GM19193 (cell line): ENCODE results near the gene UBXN10.

ENCODE experiments used
- POLR2A ChIP-seq: IDR thresholded peaks from 4 replicates; pipeline ENCODE4 v1.6.1; 2011; ENCODE audit not compliant: insufficient read depth, insufficient read length; ENCODE audit errors: extremely low read depth

UBXN10 gene

GRCh38 chr1:20200966-20201365 is 15.1 kb downstream of the UBXN10 start:
- no peak for TF ChIP-seq POLR2A

GRCh38 chr1:20202166-20202565 is 16.3 kb downstream of the UBXN10 start:
- no peak for TF ChIP-seq POLR2A

GRCh38 chr1:20207546-20207945 is 21.6 kb downstream of the UBXN10 start:
- no peak for TF ChIP-seq POLR2A

GRCh38 chr1:20209471-20209870 is 23.6 kb downstream of the UBXN10 start:
- no peak for TF ChIP-seq POLR2A

GRCh38 chr1:20210736-20211460 is 25.0 kb downstream of the UBXN10 start:
- no peak for TF ChIP-seq POLR2A

- no peak for TF ChIP-seq POLR2A
These were observed 25.6 kb downstream of the UBXN10 start for GRCh38 chr1:20211511-20211931.

- no peak for TF ChIP-seq POLR2A
These were observed 26.3 kb downstream of the UBXN10 start for GRCh38 chr1:20212085-20212684.

- no peak for TF ChIP-seq POLR2A
These were observed 26.9 kb downstream of the UBXN10 start for GRCh38 chr1:20212685-20213331.

GRCh38 chr1:20215716-20216115 is 29.8 kb downstream of the UBXN10 start:
- TF ChIP-seq POLR2A, result no peak

GRCh38 chr1:20216574-20216973 is 30.7 kb downstream of the UBXN10 start:
- no peak for TF ChIP-seq POLR2A

- no peak for TF ChIP-seq POLR2A
These were observed 34.1 kb downstream of the UBXN10 start for GRCh38 chr1:20220036-20220435.

- TF ChIP-seq POLR2A, result no peak
These were observed 37.2 kb downstream of the UBXN10 start for GRCh38 chr1:20223106-20223505.

GRCh38 chr1:20223551-20224419 is 37.9 kb downstream of the UBXN10 start:
- no peak for TF ChIP-seq POLR2A

GRCh38 chr1:20224546-20224945 is 38.6 kb downstream of the UBXN10 start:
- no peak for TF ChIP-seq POLR2A

GRCh38 chr1:20227704-20228103 is 41.8 kb downstream of the UBXN10 start:
- no peak for TF ChIP-seq POLR2A
